ENCODE measurements around the gene DOCK9. TPM values are rescaled to one million over a fixed set of nuclear protein-coding genes. Genes with fewer than 3 reads are reported as not detected.
A peak's percentile ranks its signal among the peaks of the same experiment; 100 is the strongest.

The DOCK9 gene, protein sequence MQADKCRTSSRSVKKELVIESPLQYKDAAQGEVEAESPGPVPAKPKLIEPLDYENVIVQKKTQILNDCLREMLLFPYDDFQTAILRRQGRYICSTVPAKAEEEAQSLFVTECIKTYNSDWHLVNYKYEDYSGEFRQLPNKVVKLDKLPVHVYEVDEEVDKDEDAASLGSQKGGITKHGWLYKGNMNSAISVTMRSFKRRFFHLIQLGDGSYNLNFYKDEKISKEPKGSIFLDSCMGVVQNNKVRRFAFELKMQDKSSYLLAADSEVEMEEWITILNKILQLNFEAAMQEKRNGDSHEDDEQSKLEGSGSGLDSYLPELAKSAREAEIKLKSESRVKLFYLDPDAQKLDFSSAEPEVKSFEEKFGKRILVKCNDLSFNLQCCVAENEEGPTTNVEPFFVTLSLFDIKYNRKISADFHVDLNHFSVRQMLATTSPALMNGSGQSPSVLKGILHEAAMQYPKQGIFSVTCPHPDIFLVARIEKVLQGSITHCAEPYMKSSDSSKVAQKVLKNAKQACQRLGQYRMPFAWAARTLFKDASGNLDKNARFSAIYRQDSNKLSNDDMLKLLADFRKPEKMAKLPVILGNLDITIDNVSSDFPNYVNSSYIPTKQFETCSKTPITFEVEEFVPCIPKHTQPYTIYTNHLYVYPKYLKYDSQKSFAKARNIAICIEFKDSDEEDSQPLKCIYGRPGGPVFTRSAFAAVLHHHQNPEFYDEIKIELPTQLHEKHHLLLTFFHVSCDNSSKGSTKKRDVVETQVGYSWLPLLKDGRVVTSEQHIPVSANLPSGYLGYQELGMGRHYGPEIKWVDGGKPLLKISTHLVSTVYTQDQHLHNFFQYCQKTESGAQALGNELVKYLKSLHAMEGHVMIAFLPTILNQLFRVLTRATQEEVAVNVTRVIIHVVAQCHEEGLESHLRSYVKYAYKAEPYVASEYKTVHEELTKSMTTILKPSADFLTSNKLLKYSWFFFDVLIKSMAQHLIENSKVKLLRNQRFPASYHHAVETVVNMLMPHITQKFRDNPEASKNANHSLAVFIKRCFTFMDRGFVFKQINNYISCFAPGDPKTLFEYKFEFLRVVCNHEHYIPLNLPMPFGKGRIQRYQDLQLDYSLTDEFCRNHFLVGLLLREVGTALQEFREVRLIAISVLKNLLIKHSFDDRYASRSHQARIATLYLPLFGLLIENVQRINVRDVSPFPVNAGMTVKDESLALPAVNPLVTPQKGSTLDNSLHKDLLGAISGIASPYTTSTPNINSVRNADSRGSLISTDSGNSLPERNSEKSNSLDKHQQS (N-terminal part only)
- total RNA-seq: 100 to 1,000 TPM; 102 to 107 TPM

DNA sequence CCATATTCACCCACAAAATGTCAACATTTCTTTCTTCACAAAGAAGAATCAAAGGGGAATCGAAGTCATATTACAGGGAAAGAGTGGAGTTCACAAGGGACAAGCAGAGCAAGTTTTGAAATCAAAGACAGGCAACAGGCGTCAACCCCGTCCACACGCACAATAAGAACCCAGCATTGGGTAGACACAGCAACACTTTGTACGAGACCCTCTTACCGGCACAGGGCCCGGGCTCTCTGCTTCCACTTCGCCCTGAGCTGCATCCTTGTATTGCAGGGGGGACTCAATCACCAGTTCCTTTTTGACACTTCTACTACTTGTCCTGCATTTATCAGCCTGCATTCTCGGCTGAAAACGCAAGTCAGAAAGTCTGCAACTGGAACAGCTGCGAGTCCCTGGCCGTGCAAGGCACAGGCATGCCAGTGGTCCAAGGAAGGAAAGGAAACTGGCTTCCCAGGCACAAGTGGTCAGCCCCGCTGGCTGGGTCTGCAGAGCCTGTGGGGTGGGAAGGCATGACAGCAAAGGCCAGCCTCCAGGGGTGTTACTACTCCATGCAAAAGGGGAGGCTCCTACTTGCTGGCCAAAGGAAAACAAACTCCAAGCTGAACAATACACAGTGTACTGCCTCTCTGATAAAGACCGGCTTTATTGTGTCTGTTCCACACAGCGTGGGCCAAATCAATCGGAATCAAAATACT lies at the start of gene DOCK9:
Gene DOCK9, minus strand, starts transcription at position 497 of the 698 bp plus-strand sequence. Its CDS starts 155 bp downstream, at position 342.
- POLR2A ChIA-PET: interaction anchor here (0.9 kb wide), 1 partner anchor 75 kb away, joined by 3 read pairs; no protein-coding TSS in a partner anchor
- Mint-ChIP-seq H3K4me3 (no peak within 1 kb of the TSS), H3K36me3 (peaks cover 7% of the 10 kb centered on the region), H3K27ac (no peak within 1 kb of the TSS), H3K4me1 (peaks cover 37% of the 10 kb centered on the region), H3K9me3 (no peaks in the 10 kb centered on the region), H3K27me3 (no peaks in the 10 kb centered on the region)
- ATAC-seq (ENCODE audit: low read depth) (no peak), DNase-seq (no peak)

DNA sequence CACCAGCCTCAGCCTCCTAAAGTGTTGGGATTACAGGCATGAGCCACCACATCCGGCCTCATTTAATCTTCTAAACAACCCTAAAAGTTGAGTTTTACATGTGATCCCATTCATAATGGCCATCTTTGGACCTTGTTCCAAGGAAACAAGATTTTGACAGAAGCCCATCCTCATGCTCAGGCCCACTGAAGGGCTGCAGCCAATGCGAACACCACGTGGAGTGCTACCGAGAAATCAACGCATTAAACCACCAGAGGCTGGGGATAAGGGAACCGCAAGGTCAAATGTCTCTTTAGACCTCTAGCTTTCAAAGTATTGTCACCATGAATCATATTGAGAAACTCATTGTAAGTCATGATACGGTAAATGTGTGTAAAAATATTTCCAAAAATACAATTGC lies 49.4 kb upstream of the DOCK9 start:
- ATAC-seq (ENCODE audit: low read depth): no peak

DNA sequence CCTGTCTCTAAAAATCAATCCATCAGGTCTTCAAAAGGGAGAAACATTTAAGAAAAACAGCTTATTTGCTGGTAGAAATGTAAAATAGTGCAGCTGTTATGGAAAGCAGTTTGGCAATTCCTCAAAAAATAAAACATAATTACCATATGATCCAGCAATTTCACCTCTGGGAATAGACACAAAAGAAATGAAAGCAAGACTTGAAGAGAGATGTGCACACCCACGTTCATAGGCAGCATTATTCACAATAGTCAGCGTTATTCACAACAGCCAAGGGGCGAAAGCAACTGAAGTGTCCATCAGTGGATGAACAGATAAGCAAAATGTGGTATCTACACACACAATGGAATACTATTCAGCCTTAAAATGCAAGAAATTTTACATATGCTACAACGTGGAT lies 45.1 kb upstream of the DOCK9 start:
- no peak overlapping the region for H3K4me3 Mint-ChIP-seq
- ATAC-seq (ENCODE audit: low read depth) (no peak), DNase-seq (no peak)
- no peak overlapping the region for H3K27ac Mint-ChIP-seq
- H3K27me3 Mint-ChIP-seq: no peaks in the 10 kb centered on the region
- POLR2A ChIA-PET: no interaction called here
- peaks cover 3% of the 10 kb centered on the region for H3K9me3 Mint-ChIP-seq
- peaks cover 23% of the 10 kb centered on the region for H3K36me3 Mint-ChIP-seq
- peaks cover 36% of the 10 kb centered on the region for H3K4me1 Mint-ChIP-seq

More for the DNA sequence above, 49.4 kb upstream of the DOCK9 start:
- H3K4me3 Mint-ChIP-seq: no peak overlapping the region
- H3K27me3 Mint-ChIP-seq: no peaks in the 10 kb centered on the region
- no peak for DNase-seq
- H3K36me3 Mint-ChIP-seq: peaks cover 24% of the 10 kb centered on the region
- POLR2A ChIA-PET: no interaction called here
- no peaks in the 10 kb centered on the region for H3K9me3 Mint-ChIP-seq
- H3K27ac Mint-ChIP-seq: no peak overlapping the region
- peaks cover 32% of the 10 kb centered on the region for H3K4me1 Mint-ChIP-seq

DNA sequence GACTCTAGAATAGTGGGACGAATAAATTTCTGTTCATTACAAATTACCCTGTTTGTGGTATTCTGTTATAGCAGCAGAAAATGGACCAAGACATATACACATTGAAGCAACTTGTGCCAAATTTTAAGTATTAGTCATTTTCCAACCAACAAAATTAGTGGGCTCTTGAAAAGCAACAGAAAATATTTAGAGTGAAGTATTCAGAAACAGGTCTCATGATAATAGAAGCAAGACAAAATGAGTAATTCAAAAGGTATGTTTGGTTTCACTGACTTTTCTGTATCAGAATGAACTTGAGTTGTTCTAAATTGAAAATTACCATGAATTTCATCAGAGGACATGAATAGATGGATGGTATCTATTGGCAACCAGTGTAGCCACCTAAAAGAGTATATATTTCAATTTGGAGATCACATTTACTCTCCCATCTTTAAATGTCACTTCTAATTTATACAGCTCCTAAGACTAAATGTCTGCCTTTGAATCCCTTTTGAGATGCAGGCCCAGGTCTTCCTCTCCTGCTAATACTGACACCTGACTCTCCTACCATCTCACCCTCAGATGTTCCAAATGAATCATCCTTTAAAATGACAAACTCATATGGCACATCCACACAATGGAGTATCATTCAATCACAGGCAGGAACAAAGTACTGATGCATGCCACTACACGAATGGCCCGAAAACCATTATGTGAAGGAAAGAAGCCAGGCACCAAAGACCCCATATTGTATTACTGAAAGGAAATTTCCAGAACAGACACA lies 40.7 kb upstream of the DOCK9 start:
- H3K27ac Mint-ChIP-seq: no peak overlapping the region
- peaks cover 19% of the 10 kb centered on the region for H3K36me3 Mint-ChIP-seq
- H3K4me1 Mint-ChIP-seq: peaks cover 34% of the 10 kb centered on the region
- peaks cover 3% of the 10 kb centered on the region for H3K9me3 Mint-ChIP-seq
- H3K4me3 Mint-ChIP-seq: no peak overlapping the region
- POLR2A ChIA-PET: no interaction called here
- DNase-seq (no peak), ATAC-seq (ENCODE audit: low read depth) (no peak)
- H3K27me3 Mint-ChIP-seq: no peaks in the 10 kb centered on the region

DNA sequence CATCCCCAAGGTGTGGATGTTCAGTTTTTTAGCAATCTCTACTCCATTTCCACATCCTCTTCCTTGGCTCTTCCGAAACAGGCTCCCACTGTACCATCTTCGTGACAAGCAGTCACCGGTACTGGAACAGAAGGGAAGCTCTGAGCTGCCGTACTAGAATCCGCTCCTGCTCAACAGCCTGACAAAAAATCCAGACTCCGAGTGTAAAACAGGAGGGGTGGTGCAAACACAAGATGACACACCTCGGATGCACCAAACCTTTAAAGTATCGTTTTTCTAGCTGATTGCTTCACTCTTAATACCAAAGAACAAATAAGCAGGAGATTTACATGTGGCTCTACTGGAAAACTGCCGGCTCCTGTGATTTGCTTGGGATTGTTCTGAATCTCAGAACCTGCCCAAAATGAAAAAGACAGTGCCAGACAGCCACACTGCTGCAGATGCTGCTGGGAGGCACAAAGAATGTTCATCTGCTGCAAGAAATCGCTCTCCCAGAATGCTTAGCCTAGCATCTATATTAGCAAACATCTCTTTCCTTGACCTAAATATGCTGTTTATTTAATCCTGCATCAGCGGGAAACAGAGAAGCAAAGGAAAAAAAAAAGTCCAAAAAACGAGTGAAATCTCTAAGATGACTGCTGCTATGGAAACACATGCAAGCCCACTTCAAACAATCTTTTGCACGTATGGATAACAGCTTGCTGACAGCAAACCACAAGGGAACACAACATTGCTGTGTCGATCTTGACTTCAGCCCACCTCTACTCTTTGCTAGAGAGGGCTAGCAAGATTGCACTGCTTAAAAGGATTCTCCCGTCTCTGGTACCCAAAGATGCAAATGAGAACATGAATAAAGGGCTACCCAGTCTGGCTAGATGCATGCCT lies 38.0 kb upstream of the DOCK9 start:
- H3K4me1 Mint-ChIP-seq: peaks cover 29% of the 10 kb centered on the region
- H3K27ac Mint-ChIP-seq: no peak overlapping the region
- peak; percentile 78 for ATAC-seq (ENCODE audit: low read depth)

DNA sequence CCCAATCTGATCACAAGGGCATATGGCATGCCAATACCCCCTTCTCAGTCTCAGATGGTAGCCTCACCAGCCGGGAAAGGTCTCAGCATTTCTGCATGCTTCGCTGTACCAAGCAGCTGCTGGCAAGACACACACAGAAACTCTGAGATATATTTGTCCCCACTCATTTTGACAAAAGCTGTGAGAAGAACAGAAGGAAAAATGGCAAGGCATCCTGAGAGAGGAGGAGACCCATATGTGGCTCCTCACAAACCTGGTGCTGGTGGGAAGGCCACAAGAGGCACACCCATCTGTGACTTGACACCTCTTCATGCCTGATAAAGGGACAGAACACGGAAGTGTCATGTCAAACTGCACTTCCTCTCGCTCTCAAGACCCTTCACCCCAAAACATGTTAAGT lies 36.7 kb upstream of the DOCK9 start:
- peaks cover 17% of the 10 kb centered on the region for H3K36me3 Mint-ChIP-seq
- peaks cover 3% of the 10 kb centered on the region for H3K9me3 Mint-ChIP-seq
- no peaks in the 10 kb centered on the region for H3K27me3 Mint-ChIP-seq
- peaks cover 28% of the 10 kb centered on the region for H3K4me1 Mint-ChIP-seq
- H3K4me3 Mint-ChIP-seq: no peak overlapping the region
- no peak for ATAC-seq (ENCODE audit: low read depth)
- no peak for DNase-seq
- no peak overlapping the region for H3K27ac Mint-ChIP-seq
- POLR2A ChIA-PET: no interaction called here

More for the DNA sequence above, 38.0 kb upstream of the DOCK9 start:
- DNase-seq: no peak
- Mint-ChIP-seq H3K27me3 (no peaks in the 10 kb centered on the region), H3K4me3 (no peak overlapping the region), H3K36me3 (peaks cover 21% of the 10 kb centered on the region), H3K9me3 (peaks cover 3% of the 10 kb centered on the region)
- POLR2A ChIA-PET: no interaction called here

DNA sequence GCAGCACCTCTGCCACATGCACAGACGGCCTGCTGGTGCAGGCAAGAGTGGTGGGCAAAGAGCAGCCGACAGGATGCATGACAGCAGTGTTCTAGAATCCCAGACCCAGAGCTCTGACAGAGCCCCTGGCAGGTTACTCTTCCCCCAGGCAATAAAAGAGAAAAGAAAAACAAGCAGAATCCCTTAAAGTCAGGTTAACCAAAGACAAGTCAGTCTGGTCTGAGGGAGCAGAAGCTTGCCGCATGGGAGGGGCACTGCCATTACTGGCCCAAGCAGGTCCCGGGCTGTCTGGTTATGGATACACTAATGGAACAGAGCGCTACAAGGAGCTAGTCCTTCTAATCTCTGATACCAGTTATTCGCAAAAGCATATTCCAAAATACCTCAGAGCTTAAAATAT lies 36.1 kb upstream of the DOCK9 start:
- ATAC-seq (ENCODE audit: low read depth) (no peak), DNase-seq (no peak)
- H3K27ac Mint-ChIP-seq: no peak overlapping the region
- POLR2A ChIA-PET: no interaction called here
- peaks cover 28% of the 10 kb centered on the region for H3K4me1 Mint-ChIP-seq
- peaks cover 2% of the 10 kb centered on the region for H3K9me3 Mint-ChIP-seq
- no peaks in the 10 kb centered on the region for H3K27me3 Mint-ChIP-seq
- H3K36me3 Mint-ChIP-seq: peaks cover 17% of the 10 kb centered on the region
- no peak overlapping the region for H3K4me3 Mint-ChIP-seq

DNA sequence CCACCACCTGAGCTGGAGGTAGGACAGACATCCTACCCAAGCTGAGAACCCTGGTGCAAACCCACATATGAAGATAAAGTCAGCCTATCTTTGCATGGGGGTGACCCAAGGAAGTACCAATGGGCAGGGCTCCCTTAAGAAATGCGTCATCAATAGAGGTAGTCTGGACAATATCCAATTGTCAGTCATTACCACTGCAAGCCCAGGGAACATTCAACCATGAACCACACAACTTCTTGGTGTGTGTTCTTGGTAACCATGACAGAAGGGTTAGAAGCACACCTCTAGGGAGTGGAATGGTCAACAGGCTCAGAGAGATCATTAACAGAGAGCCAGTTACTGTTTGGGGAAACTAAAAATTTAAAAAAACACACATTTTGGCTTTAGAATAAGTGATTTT lies 34.7 kb upstream of the DOCK9 start:
- peaks cover 12% of the 10 kb centered on the region for H3K36me3 Mint-ChIP-seq
- DNase-seq (no peak), ATAC-seq (ENCODE audit: low read depth) (no peak)
- H3K27me3 Mint-ChIP-seq: no peaks in the 10 kb centered on the region
- H3K4me1 Mint-ChIP-seq: peaks cover 22% of the 10 kb centered on the region
- POLR2A ChIA-PET: no interaction called here
- no peak overlapping the region for H3K27ac Mint-ChIP-seq
- no peaks in the 10 kb centered on the region for H3K9me3 Mint-ChIP-seq
- H3K4me3 Mint-ChIP-seq: no peak overlapping the region

DNA sequence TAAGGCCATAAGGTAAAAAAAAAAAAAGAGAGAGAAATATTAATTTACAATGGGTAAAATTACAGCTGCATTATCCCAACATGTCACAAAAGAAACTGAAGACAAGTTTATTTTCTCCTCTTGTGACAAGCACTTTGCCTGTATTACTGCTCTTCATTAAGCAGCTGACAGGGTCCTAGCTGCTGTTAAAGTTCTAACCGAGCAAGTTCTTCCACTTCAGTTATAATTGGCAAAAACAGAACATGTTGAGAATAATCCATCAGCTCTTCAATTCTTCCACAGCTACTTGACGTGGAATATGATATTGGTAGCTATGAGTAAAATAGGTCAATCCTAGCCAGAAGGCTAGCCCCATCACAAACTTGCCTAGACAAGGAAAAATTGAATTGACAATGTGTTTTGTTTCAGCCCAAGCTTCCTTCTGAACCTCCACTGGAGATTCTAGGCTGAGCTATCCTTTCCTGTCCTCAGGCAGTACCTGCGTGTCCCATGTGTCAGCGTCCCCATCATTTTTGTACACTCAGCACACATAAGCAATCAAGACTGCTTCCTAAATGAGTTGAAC lies 32.2 kb upstream of the DOCK9 start:
- ATAC-seq (ENCODE audit: low read depth) (no peak), DNase-seq (no peak)
- Mint-ChIP-seq H3K4me1 (peaks cover 5% of the 10 kb centered on the region), H3K9me3 (no peaks in the 10 kb centered on the region), H3K27ac (no peak overlapping the region), H3K4me3 (no peak overlapping the region), H3K27me3 (no peaks in the 10 kb centered on the region), H3K36me3 (peaks cover 7% of the 10 kb centered on the region)
- POLR2A ChIA-PET: interaction anchor here (0.7 kb wide), 1 partner anchor 11 kb away, joined by 3 read pairs; no protein-coding TSS in a partner anchor

DNA sequence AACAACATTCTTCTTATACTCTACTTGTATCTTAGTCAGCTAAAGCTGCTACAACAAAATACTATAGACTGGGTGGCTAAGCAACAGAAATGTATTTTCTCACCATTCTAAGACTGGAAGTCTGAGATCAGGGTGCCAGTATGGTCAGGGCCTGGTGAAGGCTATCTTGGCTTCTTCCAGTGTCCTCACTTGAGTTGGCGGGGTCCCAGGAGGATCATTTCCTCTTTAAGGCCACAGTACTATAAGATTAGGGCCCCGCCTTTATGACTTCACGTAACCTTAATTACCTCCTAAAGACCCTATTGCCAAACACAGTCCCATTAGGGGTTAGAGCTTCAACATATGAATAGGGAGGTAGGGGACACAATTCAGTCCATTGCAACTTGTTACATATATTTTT lies 30.7 kb upstream of the DOCK9 start:
- Mint-ChIP-seq H3K9me3 (no peaks in the 10 kb centered on the region), H3K36me3 (peaks cover 8% of the 10 kb centered on the region), H3K4me3 (no peak overlapping the region), H3K27ac (no peak overlapping the region), H3K27me3 (no peaks in the 10 kb centered on the region), H3K4me1 (peaks cover 5% of the 10 kb centered on the region)
- no peak for ATAC-seq (ENCODE audit: low read depth)
- POLR2A ChIA-PET: no interaction called here
- DNase-seq: no peak

DNA sequence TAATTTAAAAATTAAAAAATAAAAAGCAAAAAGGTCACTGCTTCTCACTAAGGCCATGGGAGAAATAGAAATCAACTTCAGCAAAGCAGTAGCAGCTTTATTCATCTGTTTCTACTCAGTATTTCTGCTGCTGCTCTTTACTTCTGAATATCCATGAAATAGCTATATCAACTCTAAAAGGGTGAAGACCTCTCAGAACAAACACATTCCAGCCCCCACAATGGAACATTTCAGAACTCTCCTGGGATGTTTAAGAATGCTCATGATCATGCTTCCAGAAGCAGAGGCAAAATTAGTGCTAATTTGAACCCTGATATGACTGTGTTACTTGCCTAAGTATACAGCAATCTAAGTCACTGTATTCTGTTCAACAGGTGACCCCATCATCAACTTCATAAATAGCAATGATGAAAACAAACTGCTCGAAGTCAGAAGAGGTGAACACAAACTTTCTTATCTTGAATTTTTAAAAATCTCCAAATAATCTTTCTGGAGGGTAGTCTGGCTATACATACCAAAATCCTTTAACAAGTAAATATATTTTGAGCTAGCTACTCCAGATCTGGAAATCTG lies 29.6 kb upstream of the DOCK9 start:
- Mint-ChIP-seq H3K27me3 (no peaks in the 10 kb centered on the region), H3K27ac (no peak overlapping the region), H3K4me1 (peaks cover 12% of the 10 kb centered on the region), H3K9me3 (no peaks in the 10 kb centered on the region), H3K36me3 (peaks cover 7% of the 10 kb centered on the region), H3K4me3 (no peak overlapping the region)
- POLR2A ChIA-PET: no interaction called here
- DNase-seq: no peak
- no peak for ATAC-seq (ENCODE audit: low read depth)
